ENCODE measurements around the gene RRAD. TPM values are rescaled to one million over a fixed set of nuclear protein-coding genes. Genes with fewer than 3 reads are reported as not detected.

The RRAD gene
- total RNA-seq, 1 donor = 12.5 TPM

DNA sequence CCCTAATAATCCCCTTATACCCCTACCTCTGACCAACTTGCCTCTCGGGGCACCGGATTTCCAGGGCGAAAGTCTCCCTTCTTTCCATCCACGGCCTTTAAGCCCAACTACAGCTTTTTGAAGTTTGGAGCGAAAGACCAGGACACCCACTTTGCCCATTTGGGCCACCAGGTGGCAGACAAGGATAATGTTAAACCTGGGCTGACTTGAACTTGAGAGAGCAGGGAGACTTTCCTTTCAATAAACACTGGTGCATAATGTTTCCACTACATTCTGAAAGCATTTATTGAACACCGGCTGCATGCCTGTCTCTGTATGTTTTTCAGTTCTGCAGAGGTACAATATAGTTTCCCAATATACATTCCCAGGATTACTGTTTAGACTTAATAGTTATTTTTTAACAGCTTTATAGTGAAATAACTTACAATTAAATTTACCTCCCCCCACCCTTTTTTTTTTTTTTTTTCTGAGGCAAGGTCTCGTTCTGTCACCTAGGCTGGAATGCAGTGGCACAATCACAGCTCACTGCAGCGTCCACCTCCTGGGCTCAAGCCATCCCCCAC is 28.8 kb upstream of the RRAD start:
- TF ChIP-seq, protein P1, sequence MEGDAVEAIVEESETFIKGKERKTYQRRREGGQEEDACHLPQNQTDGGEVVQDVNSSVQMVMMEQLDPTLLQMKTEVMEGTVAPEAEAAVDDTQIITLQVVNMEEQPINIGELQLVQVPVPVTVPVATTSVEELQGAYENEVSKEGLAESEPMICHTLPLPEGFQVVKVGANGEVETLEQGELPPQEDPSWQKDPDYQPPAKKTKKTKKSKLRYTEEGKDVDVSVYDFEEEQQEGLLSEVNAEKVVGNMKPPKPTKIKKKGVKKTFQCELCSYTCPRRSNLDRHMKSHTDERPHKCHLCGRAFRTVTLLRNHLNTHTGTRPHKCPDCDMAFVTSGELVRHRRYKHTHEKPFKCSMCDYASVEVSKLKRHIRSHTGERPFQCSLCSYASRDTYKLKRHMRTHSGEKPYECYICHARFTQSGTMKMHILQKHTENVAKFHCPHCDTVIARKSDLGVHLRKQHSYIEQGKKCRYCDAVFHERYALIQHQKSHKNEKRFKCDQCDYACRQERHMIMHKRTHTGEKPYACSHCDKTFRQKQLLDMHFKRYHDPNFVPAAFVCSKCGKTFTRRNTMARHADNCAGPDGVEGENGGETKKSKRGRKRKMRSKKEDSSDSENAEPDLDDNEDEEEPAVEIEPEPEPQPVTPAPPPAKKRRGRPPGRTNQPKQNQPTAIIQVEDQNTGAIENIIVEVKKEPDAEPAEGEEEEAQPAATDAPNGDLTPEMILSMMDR (IDR thresholded peaks at IDR 0.05; ENCODE audit: insufficient read depth, low read depth, low read length) = peak; percentile 88
- DNase-seq (ENCODE audit: low read depth) = peak; percentile 82

DNA sequence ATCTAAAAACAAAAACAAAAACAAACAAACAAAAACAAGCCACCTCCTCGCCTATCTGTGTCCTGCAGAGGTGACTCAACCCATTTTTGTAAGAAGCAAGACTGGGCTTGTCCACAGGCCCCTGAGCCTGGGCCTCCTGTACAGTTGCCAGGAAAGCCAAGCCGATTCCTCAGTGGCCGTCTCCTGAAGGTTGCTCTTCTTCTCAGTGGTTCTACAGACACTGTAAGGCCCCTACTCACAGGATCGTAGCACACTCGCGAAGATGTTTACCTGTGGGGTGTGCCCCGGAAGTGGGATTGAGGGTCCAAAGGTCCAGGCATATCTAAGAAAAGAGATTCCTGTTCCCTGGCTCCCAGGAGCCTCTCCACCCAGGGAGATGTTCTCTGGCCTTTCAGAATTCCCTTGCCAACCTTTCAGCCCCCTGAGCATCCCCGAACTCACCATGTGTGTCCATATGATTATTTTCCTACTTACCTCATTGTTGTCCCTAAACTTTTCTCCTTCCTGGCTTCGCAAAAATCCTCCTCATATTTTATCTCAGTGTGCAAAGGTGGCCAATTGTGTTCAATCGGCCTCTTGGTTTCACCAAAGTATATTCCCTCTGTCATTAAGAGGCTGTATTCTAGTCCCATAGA is 28.2 kb upstream of the RRAD start:
- TF ChIP-seq, protein P1 (IDR thresholded peaks at IDR 0.05; ENCODE audit: insufficient read depth, low read depth, low read length) = no peak
- DNase-seq (ENCODE audit: low read depth) = no peak

More for the DNA sequence above, 28.8 kb upstream of the RRAD start:
- no peak overlapping the region for H3K4me3 ChIP-seq (ENCODE audit: low read depth, low read length)

DNA sequence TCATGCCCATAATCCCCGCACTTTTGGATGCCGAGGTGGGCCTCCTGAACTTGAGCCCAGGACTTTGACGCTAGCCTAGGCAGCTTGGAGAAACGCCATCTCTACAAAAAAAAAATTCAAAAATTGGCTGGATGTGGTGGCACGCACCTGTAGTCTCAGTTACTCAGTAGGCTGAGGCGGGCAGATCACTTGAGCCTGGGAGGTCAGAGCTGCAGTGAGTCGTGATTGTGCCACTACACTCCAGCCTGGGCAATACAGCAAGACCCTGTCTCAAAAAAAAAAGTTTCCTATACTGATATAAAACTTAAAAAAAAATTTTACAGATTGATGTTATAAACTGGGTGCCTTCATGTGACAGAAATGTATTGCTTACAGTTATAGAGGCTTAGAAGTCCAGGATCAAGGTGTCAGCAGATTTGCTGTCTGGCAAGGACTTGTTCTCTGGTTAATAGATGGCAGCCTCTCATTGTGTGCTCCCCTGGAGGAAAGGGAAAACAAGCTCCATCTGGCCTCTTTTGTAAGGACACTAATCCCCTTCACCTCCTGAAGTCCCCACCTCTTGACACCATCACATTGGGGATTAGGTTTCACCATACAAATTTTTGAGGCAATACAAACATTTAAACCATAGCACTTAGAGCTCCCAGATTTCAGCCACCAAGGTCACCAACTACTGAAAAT is 27.2 kb upstream of the RRAD start:
- no peak for DNase-seq (ENCODE audit: low read depth)
- no peak overlapping the region for H3K4me3 ChIP-seq (ENCODE audit: low read depth, low read length)
- TF ChIP-seq, protein P1 (IDR thresholded peaks at IDR 0.05; ENCODE audit: insufficient read depth, low read depth, low read length) = no peak

More for the DNA sequence above, 28.2 kb upstream of the RRAD start:
- no peak overlapping the region for H3K4me3 ChIP-seq (ENCODE audit: low read depth, low read length)

DNA sequence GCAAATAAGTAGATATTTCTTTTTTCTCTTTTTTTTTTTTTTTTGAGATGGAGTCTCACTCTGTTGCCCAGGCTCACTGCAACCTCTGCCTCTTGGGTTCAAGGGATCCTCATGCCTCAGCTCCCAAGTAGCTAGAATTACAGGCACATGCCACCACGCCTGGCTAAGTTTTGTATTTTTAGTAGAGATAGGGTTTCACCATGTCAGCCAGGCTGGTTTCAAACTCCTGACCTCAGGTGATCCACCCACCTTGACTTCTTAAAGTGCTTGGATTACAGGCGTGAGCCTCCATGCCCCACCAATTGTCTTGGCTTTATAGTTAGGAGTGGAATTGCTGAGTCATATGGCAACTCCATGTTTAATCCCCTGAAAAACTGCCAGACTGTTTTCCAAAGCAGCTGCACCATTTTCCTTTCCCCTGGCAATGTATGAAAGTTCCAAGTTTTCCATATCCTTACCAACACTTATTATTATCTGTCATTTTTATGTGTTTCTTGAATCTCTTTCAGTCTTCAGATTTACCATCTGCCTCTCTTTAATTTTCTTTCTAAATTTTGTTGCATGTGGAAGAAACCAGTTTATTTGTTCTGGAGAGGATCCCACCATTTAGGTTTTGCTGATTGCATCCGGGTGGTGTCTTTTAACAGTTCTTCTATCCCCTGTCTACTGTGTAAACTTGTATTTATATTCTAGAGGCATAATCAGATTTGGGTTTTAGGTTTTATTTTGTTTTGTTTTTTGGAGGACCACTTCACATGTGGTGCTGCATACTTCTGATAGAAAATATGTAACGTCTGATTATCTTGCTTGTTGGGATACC is 25.8 kb upstream of the RRAD start:
- no peak for DNase-seq (ENCODE audit: low read depth)

DNA sequence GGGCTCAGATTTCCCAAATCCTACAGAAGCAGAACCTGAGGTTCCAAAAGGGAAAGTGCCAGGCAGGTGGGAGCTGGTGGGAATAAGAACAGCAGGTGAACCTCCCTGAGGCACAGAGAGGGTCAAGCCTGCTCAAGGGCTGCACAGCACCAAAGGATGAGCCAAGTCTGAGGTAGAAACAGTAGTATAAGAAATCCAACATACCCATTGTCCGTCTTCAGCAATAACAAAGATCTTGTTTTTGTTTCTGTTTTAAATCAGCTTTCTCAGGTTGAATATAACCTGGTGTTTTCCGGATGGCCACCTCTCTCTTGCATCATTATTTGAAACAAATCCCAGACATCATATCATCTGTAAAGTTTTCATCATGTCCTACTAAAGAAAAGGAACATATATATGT is 25.1 kb upstream of the RRAD start:
- no peak overlapping the region for H3K4me3 ChIP-seq (ENCODE audit: low read depth, low read length)
- TF ChIP-seq, protein P1 (IDR thresholded peaks at IDR 0.05; ENCODE audit: insufficient read depth, low read depth, low read length) = no peak
- no peak for DNase-seq (ENCODE audit: low read depth)

More for the DNA sequence above, 25.8 kb upstream of the RRAD start:
- no peak overlapping the region for H3K4me3 ChIP-seq (ENCODE audit: low read depth, low read length)
- TF ChIP-seq, protein P1 (IDR thresholded peaks at IDR 0.05; ENCODE audit: insufficient read depth, low read depth, low read length) = no peak

DNA sequence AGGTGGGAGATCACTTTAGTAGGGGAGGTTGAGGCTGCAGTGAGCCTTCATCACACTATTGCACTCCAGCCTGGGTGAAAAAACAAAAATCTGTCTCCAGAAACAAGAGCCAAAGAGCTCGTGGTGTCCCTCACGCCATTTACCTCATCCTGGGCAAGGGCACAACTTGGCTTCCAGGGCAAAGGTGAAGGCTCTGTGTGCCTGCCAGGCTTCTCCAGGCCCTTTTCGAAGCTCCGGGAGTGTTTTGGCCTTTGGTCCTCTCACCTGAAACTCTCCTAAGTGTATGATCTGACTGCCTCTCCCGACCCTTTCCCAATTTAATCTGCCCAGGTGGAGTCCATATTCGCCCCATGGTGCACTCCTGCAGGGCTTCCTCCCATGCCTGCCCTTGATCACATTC is 24.1 kb upstream of the RRAD start:
- no peak for DNase-seq (ENCODE audit: low read depth)
- TF ChIP-seq, protein P1 (IDR thresholded peaks at IDR 0.05; ENCODE audit: insufficient read depth, low read depth, low read length) = no peak
- H3K4me3 ChIP-seq (ENCODE audit: low read depth, low read length) = no peak overlapping the region

Measured in fibroblast of villous mesenchyme (primary cell).